SJSA1 (cell line): ENCODE results near the gene CARNS1. TPM values are rescaled to one million over a fixed set of nuclear protein-coding genes. Genes with fewer than 3 reads are reported as not detected.

ENCODE experiments used
- DNase-seq, 2 experiments: peaks; one replicate each; pipeline ENCODE4 v3.0.0-alpha.2; 2015 to 2020; ENCODE audit warnings: low spot score in 2 of 2, low read depth in 1 of 2
- H3K27ac ChIP-seq: fragments of 250-450 bp; sonication (Bioruptor Pico); 2 replicates; pipeline ENCODE4 v1.5.1; 2020; ENCODE audit warnings: mild to moderate bottlenecking, moderate library complexity
- H3K27me3 ChIP-seq: fragments of 250-450 bp; sonication (Bioruptor Pico); replicated peaks from 2 replicates; pipeline ENCODE4 v1.5.1; 2020; ENCODE audit warnings: mild to moderate bottlenecking, moderate library complexity
- H3K36me3 ChIP-seq: fragments of 250-450 bp; sonication (Bioruptor Pico); 2 replicates; pipeline ENCODE4 v1.5.1; 2020; ENCODE audit warnings: mild to moderate bottlenecking
- H3K4me1 ChIP-seq: fragments of 250-450 bp; sonication (Bioruptor Pico); replicated peaks from 2 replicates; pipeline ENCODE4 v1.6.1; 2021; ENCODE audit warnings: mild to moderate bottlenecking
- H3K4me3 ChIP-seq: fragments of 250-450 bp; sonication (Bioruptor Pico); 2 replicates; pipeline ENCODE4 v1.5.1; 2020; ENCODE audit warnings: mild to moderate bottlenecking
- H3K9me3 ChIP-seq: fragments of 250-450 bp; sonication (Bioruptor Pico); replicated peaks from 2 replicates; pipeline ENCODE4 v1.5.1; 2020; ENCODE audit warnings: mild to moderate bottlenecking
- total RNA-seq: library from RNA; depleted of rRNA; stranded (reverse); fragments of >200 nt; shearing (Covaris generic); gene quantifications from 2 replicates; pipeline ENCODE4 v1.2.3, GENCODE V29; 2014

The CARNS1 gene
- total RNA-seq, 1 experiment from 2014 or later = not detected

- Histone ChIP-seq H3K9me3 (0 out of 2 replicates have a peak, but pooled peaks cover 2% of the 10 kb centered on the region), H3K36me3 (peaks cover 18% of the 10 kb centered on the region), H3K4me3 (peak overlapping the region; percentile 88), H3K4me1 (peaks cover 37% of the 10 kb centered on the region), H3K27ac (peak overlapping the region; percentile 78), H3K27me3 (no peaks in the 10 kb centered on the region)
- DNase-seq = no peak
Observed at GRCh38 chr11:67372321-67372992, 43.0 kb upstream of the CARNS1 start.

DNA sequence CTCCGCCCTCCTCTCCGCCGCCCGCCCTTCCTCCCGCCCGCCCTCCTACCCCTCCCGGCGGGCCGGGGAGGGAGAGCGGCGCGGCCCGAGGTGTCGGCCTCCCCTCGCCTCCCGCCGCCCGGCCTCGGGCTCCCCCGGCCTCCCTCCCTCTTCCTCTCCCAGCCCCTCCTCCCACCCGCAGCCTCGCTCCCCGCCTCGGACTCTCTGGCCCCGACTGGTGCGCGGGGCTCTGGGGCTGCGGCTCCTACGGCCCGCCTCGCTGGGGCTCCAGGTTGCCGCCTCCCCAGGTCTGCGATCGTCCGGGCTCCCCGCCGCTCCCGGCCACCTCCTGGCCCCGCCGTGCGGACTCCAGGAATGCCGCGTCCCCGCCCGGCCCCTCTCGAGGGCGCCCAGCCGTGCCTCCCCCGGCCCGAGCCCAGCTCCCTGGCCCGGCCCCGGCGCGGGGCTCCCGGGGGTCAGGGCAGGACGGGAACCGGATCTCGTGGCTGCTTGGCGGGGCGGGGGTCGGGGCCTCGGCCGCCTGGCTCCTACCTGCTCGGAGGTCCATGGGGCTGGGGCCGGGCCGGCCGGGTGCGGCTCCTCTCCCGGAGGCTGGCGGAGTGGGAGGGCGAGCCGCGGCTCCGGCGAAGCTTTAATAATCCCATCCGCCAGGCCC is 42.4 kb upstream of the CARNS1 start, which contains the start of gene CLCF1:
CLCF1 (minus strand) TSS at position 606 of the 655 bp plus-strand sequence; CDS start at position 547, 59 bp downstream.
- peak in 1 of 2 experiments; percentile 86 for DNase-seq
- Histone ChIP-seq H3K36me3 (peaks cover 14% of the 10 kb centered on the region), H3K27ac (peak within 1 kb of the TSS; percentile 78), H3K4me3 (peak within 1 kb of the TSS; percentile 88), H3K9me3 (0 out of 2 replicates have a peak, but pooled peaks cover 2% of the 10 kb centered on the region), H3K4me1 (peaks cover 37% of the 10 kb centered on the region), H3K27me3 (no peaks in the 10 kb centered on the region)

DNA sequence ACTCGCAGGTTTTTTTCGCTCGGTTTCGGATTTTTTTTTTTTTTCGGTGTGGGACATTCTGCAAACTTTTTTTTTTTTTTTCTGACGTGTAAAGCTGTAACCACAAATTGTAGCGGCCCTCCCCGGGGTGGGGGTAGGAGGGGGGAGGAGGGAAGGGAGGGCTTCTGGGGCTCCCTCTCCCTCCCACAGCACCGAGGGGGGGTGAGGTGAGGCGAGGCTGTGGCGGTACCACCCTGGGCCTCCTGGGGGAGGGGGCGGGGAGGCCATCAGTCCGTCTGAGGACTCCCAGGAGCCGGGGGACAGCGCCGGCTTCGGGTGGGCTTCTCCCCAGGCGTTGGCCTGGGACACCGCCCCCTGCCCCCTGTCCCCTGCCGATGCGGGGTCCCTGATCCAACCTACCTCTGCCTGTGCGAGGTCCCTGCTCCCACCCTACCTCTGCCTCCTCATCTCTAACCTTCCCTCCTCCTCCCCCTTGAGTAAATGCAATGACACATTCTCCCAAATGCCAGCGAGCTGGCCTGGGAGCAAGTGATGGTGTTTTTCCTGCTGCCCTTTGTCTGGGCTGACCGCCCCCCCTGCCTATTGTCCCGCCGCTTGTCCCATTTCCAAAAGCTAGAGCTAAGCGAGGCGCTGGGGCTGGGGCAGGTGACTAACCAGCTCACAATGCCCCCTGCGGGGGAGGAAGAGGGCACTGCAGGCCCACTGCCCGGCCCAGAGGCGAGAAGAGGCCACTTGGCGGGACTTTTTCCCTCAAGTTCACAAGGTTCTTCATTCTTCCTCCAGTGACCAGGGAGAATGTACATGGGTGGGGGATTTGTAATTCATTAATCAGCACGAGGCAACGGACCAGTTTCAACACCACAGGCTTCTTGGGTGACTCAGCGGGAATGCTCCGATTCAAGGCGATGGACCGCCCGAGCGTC is 41.6 kb upstream of the CARNS1 start:
- peak; percentile 98 to 99 for DNase-seq
- H3K9me3 ChIP-seq = 0 out of 2 replicates have a peak, but pooled peaks cover 2% of the 10 kb centered on the region
- H3K27me3 ChIP-seq = no peaks in the 10 kb centered on the region
- H3K27ac ChIP-seq = peak overlapping the region; percentile 78
- H3K4me1 ChIP-seq = peaks cover 39% of the 10 kb centered on the region
- peaks cover 13% of the 10 kb centered on the region for H3K36me3 ChIP-seq
- peak overlapping the region; percentile 88 for H3K4me3 ChIP-seq

DNA sequence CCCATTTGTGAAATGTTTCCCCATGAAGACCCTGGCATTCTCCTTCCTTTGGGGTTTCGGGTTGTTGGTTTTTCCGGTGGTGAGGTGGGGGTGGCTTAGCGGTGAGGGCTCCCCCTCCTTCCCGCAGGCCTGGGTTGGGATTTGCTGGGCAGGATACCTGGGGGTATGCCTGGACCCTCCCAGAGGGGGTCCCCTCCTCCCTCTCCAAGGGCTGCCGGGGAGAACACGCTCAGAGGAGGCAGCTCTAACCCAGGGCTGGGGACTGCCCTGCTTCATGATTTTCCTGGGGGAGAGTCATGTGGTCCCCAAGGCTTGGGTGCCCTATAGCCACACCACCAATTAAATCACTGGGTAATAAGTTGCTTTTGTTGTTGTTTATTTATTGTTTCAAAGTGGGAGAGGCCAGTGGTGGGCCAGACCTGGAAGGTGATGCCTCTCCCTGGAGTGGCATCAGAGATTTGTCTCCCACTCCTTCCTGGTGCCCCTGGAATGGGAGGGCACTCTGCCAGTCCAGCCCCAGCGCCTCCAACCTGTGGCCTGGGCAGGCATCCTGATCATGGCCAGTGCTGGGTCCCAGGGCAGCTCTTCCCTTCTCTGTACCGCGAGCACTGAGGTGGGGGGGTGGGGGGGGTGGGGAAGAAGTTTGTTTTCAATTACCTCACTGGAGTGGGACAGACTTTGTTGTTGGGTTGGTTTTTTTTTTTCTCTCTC is 40.8 kb upstream of the CARNS1 start:
- DNase-seq = peak in 1 of 2 experiments; percentile 54
- peaks cover 47% of the 10 kb centered on the region for H3K4me1 ChIP-seq

GRCh38 chr11:67375320-67376055 is 40.0 kb upstream of the CARNS1 start:
- no peaks in the 10 kb centered on the region for H3K27me3 ChIP-seq
- H3K36me3 ChIP-seq = peaks cover 6% of the 10 kb centered on the region
- no peak for DNase-seq
- peaks cover 47% of the 10 kb centered on the region for H3K4me1 ChIP-seq
- H3K9me3 ChIP-seq = 0 out of 2 replicates have a peak, but pooled peaks cover 2% of the 10 kb centered on the region
- H3K27ac ChIP-seq = no peak overlapping the region
- H3K4me3 ChIP-seq = no peak overlapping the region

More for the DNA sequence above, 40.8 kb upstream of the CARNS1 start:
- Histone ChIP-seq H3K27ac (peak overlapping the region; percentile 64), H3K9me3 (0 out of 2 replicates have a peak, but pooled peaks cover 2% of the 10 kb centered on the region), H3K4me3 (peak overlapping the region; percentile 88), H3K36me3 (peaks cover 6% of the 10 kb centered on the region), H3K27me3 (no peaks in the 10 kb centered on the region)

- H3K27me3 ChIP-seq = no peaks in the 10 kb centered on the region
- no peak overlapping the region for H3K27ac ChIP-seq
- H3K36me3 ChIP-seq = peaks cover 6% of the 10 kb centered on the region
- H3K4me3 ChIP-seq = no peak overlapping the region
- 0 out of 2 replicates have a peak, but pooled peaks cover 2% of the 10 kb centered on the region for H3K9me3 ChIP-seq
- DNase-seq = no peak
- H3K4me1 ChIP-seq = peaks cover 40% of the 10 kb centered on the region
Observed at GRCh38 chr11:67376063-67376820, 39.2 kb upstream of the CARNS1 start.

- Histone ChIP-seq H3K36me3 (peaks cover 6% of the 10 kb centered on the region), H3K27me3 (no peaks in the 10 kb centered on the region), H3K9me3 (0 out of 2 replicates have a peak, but pooled peaks cover 2% of the 10 kb centered on the region), H3K4me3 (no peak overlapping the region), H3K4me1 (peaks cover 31% of the 10 kb centered on the region), H3K27ac (no peak overlapping the region)
- DNase-seq = no peak
Observed at GRCh38 chr11:67376873-67377808, 38.3 kb upstream of the CARNS1 start.

DNA sequence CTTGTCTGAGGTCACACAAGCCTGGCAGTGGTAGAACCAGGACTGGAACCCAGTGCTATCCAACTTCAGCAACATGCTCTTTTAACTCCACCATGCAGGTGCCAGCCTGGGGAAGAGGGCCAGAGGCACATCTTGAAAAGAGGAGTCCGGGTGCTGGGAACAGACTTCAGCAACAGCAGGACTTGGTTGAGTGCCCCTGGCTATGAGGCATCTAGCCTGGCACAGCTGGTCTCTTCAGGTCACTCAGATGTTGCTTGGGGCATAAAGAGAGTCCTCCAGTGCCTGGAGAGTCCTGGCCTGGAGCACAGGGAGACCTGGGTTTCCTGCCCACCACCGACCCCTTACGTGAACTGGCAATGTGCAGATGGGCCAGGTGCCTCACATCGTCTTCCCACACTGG is 36.9 kb upstream of the CARNS1 start:
- no peaks in the 10 kb centered on the region for H3K27me3 ChIP-seq
- no peaks in the 10 kb centered on the region for H3K9me3 ChIP-seq
- no peaks in the 10 kb centered on the region for H3K36me3 ChIP-seq
- H3K4me3 ChIP-seq = no peak overlapping the region
- H3K27ac ChIP-seq = no peak overlapping the region
- DNase-seq = no peak
- H3K4me1 ChIP-seq = peaks cover 25% of the 10 kb centered on the region

- no peak overlapping the region for H3K27ac ChIP-seq
- no peaks in the 10 kb centered on the region for H3K9me3 ChIP-seq
- H3K36me3 ChIP-seq = no peaks in the 10 kb centered on the region
- H3K4me1 ChIP-seq = peaks cover 18% of the 10 kb centered on the region
- no peak for DNase-seq
- no peak overlapping the region for H3K4me3 ChIP-seq
- no peaks in the 10 kb centered on the region for H3K27me3 ChIP-seq
Observed at GRCh38 chr11:67379061-67380058, 36.1 kb upstream of the CARNS1 start.

DNA sequence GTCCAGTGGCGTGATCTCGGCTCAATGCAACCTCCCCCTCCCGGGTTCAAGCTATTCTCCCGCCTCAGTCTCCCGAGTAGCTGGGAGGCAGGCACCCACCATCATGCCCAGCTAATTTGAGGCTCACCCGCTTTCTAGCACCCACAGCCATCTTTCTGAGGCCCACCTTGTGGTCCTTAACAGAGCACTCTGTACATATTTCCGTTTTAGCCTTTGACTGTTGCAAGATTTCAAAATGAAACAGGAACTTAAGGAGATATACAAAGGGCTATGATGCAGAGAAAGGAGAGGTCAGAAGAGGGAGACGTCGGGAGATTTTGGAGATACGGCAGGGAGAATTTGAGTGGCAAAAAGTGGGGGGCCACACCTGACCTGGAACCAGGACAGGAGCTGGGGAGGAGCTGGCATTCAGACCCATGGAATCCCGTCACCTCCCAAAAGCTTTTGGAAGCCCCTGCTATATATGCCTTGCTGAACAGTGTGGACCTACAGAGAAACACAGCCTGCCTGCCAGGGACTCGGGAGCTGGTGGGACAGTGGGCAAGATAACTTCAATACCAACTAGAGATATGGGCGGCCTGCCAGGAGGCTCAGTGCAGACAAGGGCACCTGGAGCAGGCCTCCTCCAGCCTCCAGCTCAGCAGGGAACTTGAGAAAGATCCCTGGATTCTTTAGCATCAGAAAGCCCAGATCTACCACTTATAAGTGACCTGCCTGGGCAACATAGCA is 34.1 kb upstream of the CARNS1 start:
- H3K27ac ChIP-seq = no peak overlapping the region
- no peaks in the 10 kb centered on the region for H3K27me3 ChIP-seq
- H3K4me3 ChIP-seq = no peak overlapping the region
- H3K36me3 ChIP-seq = no peaks in the 10 kb centered on the region
- H3K4me1 ChIP-seq = peaks cover 20% of the 10 kb centered on the region
- no peak for DNase-seq
- no peaks in the 10 kb centered on the region for H3K9me3 ChIP-seq
